GM18499 (cell line): ENCODE data around the gene ADGRL2.
"Not testable (repeated sequence)": the region's sequence is repeated elsewhere in the genome, so short reads cannot be mapped to it uniquely, and the experiment has no call there.

Source experiments
- ATAC-seq: cut with Tn5 transposase; IDR thresholded peaks from one replicate; pipeline ENCODE4 v1.9.1; 2021; ENCODE audit warnings: moderate number of reproducible peaks; ENCODE audit not compliant: insufficient read depth, unreplicated experiment

The ADGRL2 gene

DNA sequence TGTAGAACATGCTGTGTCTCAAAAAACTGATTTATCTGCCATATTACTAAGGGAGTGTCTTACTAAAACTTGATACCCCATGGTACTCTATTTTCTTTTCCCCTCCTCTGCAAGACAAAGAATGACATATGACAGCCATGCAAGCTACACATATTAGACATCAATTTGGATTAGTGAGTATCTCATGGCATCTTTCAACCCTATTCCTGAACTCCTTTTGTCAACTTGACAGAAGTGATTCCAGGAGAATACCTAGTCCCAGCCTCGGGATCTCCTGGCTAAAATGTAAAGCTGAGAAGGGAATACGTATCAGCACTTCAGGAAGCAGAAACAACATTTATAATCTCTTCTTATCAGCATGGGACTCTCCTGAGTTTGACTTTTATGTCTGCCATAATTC, 43.7 kb downstream of the ADGRL2 start:
- no peak for ATAC-seq

DNA sequence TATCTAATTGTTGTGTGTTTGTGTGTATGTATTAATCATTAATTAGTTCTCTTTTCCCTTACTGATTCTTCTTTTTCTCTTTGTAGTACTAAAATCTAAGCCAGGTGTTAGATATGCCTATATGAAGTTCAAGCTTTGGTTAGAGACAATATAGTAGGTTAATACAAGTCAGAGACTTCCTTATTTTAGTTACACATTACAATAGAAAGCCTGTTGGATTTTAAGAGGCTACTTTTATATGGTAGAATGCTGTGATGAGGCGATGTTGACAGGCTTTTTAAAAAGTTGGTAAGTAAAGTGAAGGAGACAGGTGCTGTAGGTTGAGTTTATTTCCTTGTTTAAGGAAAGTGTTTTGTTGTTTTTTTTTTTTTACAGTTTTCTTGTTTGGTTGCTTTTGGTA, 45.9 kb downstream of the ADGRL2 start:
- no peak for ATAC-seq

DNA sequence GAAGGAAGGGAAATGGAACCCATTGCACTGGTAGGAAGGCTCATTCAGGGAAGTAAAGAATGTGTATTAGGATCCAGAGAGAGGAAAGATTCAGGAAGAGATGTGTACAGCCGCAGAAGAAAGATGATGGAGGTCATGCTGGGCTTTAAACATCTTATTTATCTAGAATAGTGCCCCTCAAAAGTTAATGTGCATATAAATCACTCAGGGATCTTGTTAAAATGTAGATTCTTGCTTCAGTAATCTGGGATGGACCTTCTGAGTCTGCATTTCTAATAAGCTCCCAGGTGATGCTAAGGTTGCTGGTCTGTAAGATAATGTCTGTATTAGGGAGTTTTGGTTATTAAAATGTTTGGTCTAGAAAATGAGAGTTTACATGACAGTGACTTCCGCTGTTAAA, 46.3 kb downstream of the ADGRL2 start:
- ATAC-seq = no peak

- no peak for ATAC-seq
Measured at GRCh38 chr1:81848880-81849682, 48.3 kb downstream of the ADGRL2 start.

DNA sequence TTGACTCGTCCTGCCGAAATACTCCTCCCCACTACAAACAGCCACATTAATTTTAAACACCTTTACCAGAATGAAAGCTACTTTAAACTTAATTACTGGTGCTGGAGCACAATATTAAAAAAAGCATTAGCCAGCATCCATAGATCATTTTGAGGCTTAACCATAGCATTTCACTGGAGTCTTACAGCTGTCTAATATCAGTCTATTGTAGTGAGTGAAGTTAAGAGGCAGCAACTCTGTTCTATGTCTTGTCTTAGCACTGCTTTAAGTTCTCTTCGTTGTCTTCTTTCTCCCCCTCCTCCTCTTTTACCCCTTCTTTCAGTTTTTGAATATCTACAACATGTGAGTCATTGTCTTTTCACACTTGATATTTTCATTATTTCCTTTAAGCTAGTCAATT, 49.3 kb downstream of the ADGRL2 start:
- no peak for ATAC-seq

DNA sequence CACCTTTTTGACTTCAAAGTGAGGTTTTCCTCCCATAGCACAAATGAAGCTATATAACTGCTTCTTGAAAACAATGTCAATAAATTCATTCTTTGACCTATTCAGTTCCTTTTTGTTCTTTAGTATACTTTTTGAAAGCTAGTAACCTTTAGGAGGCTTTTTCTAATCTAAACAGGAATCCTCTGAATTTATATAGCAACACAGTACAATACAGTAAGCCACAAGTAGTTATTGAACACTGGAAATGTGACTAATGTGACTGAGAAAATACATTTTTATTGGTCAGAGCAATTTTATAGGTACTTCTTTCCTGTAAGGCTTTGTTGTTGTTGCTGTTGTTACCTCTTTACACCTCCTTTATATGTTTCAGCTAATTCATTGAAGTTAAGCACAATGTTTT, 49.8 kb downstream of the ADGRL2 start:
- ATAC-seq = no peak

DNA sequence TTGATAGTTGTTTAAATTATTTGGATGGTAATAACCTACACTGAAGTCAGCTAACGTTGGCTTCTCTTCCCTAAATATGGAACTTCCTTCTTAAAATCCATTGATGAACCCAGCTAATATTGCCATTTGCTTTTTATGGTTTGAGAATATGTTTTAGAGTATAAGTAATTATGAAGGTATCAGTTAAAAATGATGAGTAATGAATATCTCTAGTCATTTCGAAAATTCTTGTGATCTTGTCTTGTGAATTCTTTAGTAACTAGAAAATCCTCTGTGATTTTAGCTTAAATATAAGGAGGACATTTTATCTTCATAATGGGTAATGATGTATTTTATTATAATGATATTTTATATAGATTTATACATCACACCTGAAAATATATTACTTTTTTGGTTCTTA, 50.5 kb downstream of the ADGRL2 start:
- no peak for ATAC-seq

DNA sequence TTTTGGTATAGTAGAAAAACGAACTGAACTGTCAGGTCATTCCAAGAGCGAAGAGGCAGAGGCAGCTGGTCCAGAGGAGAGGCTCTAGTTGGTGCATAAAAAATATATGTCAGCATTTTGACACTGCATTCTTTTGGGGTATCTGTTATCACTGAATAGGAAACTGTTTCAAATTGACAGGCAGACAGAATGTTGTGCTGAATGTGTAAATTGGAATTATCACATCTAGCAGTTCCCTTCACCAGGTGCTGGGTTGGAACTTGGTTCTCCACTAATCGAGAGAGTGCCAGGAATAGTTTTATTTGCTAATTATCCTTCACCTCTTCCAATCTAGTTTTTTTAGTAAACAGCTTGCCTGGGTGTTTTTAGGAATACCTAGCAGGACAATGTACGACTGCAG, 52.2 kb downstream of the ADGRL2 start:
- ATAC-seq = no peak

DNA sequence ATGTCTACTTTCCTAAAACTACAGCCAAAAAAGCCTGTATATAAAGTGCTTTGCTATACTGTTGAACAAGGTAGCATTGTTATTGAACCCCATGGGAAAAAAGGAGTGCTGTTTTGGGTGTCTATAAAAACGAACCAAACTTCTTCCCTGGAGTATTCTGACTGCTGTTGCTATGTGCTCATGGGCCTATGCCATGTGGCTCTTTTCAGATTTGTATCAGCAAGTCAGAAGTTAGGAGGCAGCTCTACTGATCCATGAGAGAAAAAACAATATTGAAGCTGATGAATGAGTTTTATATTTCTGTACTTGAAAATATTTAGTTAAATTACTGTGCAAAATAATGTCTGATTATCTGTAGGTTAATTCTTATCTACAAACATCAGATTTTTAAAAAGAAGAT, 66.5 kb downstream of the ADGRL2 start:
- ATAC-seq = no peak

GRCh38 chr1:81869307-81869706, 68.6 kb downstream of the ADGRL2 start:
- no peak for ATAC-seq

- ATAC-seq = not testable (repeated sequence)
Measured at GRCh38 chr1:81871091-81871490, 70.4 kb downstream of the ADGRL2 start.

GRCh38 chr1:81873946-81874345, 73.2 kb downstream of the ADGRL2 start:
- no peak for ATAC-seq

DNA sequence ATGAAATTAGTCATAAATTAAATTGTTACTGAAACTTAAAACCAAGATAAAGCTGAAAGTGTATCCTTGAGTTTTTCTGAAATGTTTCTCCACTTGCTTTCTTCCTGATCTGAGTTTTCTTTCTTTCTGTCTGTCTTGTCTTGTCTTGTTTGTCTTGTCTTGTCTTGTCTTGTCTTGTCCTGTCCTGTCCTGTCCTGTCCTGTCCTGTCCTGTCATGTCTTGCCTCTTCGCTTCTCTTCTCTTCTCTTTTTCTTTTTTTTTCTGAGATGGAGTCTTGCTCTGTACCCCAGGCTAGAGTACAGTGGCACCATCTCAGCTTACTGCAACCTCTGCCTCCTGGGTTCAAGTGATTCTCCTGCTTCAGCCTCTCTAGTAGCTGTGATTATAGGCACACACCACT, 73.7 kb downstream of the ADGRL2 start:
- no peak for ATAC-seq

- ATAC-seq = no peak
Measured at GRCh38 chr1:81874940-81875339, 74.2 kb downstream of the ADGRL2 start.

GRCh38 chr1:81876901-81877733, 76.4 kb downstream of the ADGRL2 start:
- ATAC-seq = no peak

- no peak for ATAC-seq
Measured at GRCh38 chr1:81877940-81878339, 77.2 kb downstream of the ADGRL2 start.

DNA sequence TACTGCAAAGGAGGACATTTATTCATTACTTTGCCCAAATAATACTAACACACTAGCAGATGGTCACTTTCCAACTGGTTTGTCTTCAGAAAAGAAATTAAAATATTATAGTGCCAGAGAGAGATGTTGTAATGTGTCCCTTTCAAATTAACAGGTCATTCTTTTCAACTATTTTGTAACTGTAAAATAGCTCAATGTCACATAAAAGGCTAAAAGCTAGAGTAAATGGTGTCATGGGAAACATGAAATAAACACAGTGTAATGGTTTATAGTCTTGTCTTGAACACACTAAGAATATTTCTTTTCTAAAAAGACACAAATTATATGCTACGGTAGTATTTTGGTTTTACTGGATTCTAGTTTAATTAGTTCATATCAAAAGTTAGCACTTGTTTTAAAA, 77.8 kb downstream of the ADGRL2 start:
- ATAC-seq = no peak

DNA sequence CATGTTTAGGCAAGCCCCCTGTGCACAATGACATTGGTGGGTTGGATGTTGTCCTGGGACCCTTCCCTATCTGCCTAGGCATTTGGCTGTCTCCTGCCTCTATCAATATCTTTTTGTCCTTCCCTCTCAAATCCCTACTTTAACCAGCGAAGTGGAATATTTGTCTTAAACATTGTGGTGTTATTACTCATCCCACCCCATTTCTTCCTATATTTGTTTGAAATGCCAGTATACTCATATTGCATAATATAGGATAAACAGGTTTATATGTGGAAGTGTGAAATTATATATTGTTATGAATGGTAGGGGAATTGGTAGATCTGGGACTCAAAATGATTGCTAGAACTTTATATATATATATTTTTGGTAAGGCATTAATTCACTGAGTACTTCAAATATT, 80.0 kb downstream of the ADGRL2 start:
- no peak for ATAC-seq

DNA sequence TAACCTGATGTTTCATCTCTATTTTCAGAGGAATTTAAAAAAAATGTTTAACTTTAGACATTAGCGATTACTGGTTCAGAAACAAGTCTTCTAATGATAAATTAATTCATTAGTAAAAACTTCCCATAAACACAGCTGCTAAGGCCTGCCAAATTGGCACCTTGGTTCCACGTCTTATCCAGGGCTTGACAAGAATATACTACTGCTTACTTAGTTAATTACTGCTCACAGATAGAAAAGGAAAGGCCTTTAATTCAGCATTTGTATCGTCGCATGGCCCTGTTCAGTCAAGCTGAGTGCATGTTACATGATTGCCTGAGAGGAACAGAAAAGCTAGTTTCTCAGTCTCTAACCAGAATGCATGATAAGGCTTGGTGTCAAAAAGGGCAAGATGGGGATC, 84.6 kb downstream of the ADGRL2 start:
- no peak for ATAC-seq

- ATAC-seq = not testable (repeated sequence)
Measured at GRCh38 chr1:81886292-81886691, 85.6 kb downstream of the ADGRL2 start.

- ATAC-seq = no peak
Measured at GRCh38 chr1:81887421-81888144, 86.8 kb downstream of the ADGRL2 start.
